Neuronal stem cell (in vitro differentiated cells): ENCODE data around the gene ZBTB7C.

Experiments used
- DNase-seq: peaks from one replicate; pipeline ENCODE4 v3.0.0-alpha.2; 2013; ENCODE audit warnings: low spot score
- H2AFZ ChIP-seq: one replicate; pipeline ENCODE4 v1.6.1; 2013; ENCODE audit warnings: mild to moderate bottlenecking, low read length, inconsistent platforms
- H2AK5ac ChIP-seq: 2 replicates; pipeline ENCODE4 v1.6.1; 2013; ENCODE audit warnings: low read depth, mild to moderate bottlenecking, inconsistent platforms, low read length, moderate library complexity, mixed read lengths
- H2BK120ac ChIP-seq: 2 replicates; pipeline ENCODE4 v1.6.1; 2013; ENCODE audit warnings: low read depth, mild to moderate bottlenecking, inconsistent platforms, low read length, moderate library complexity, mixed read lengths
- H2BK12ac ChIP-seq: one replicate; pipeline ENCODE4 v1.6.1; 2013; ENCODE audit warnings: low read length, inconsistent platforms
- H2BK15ac ChIP-seq: 2 replicates; pipeline ENCODE4 v1.6.1; 2013; ENCODE audit warnings: mild to moderate bottlenecking, low read length, inconsistent platforms, mixed read lengths
- H2BK5ac ChIP-seq: one replicate; pipeline ENCODE4 v1.6.1; 2013; ENCODE audit warnings: inconsistent platforms, mild to moderate bottlenecking, low read length, moderate library complexity
- H3K14ac ChIP-seq: one replicate; pipeline ENCODE4 v1.6.1; 2013; ENCODE audit warnings: low read length, inconsistent platforms
- H3K18ac ChIP-seq: 2 replicates; pipeline ENCODE4 v1.6.1; 2013; ENCODE audit warnings: low read length, inconsistent platforms
- H3K23ac ChIP-seq: 2 replicates; pipeline ENCODE4 v1.6.1; 2013; ENCODE audit warnings: low read depth, mild to moderate bottlenecking, mixed read lengths, low read length, inconsistent platforms; ENCODE audit not compliant: poor library complexity
- H3K27ac ChIP-seq: replicated peaks from 3 replicates; pipeline ENCODE4 v1.5.1; 2013; ENCODE audit warnings: low read length, inconsistent platforms
- H3K27me3 ChIP-seq, 3 experiments: 2 replicates each; pipeline ENCODE4 v1.6.1; 2013; ENCODE audit warnings: low read length in 3 of 3, mild to moderate bottlenecking in 2 of 3, inconsistent platforms in 1 of 3, low read depth in 1 of 3, mixed read lengths in 1 of 3, moderate library complexity in 1 of 3; ENCODE audit not compliant: control insufficient read depth in 3 of 3, insufficient read depth in 3 of 3
- H3K36me3 ChIP-seq, 2 donors: replicated peaks in 1 of 2; 2 replicates each; pipeline ENCODE4 v1.6.1; 2013; ENCODE audit warnings: low read length in 2 of 2; ENCODE audit not compliant: control insufficient read depth in 2 of 2, insufficient read depth in 2 of 2
- H3K4ac ChIP-seq: 2 replicates; pipeline ENCODE4 v1.6.1; 2013; ENCODE audit warnings: inconsistent platforms, mild to moderate bottlenecking, low read length, moderate library complexity
- H3K4me1 ChIP-seq, 2 donors: 1 replicate in 1 of 2; 2 replicates in 1 of 2; pipeline ENCODE4 v1.6.1; 2013; ENCODE audit warnings: low read length in 2 of 2, low read depth in 1 of 2; ENCODE audit not compliant: control insufficient read depth in 2 of 2, insufficient read depth in 1 of 2
- H3K4me2 ChIP-seq: one replicate; pipeline ENCODE4 v1.6.1; 2013; ENCODE audit warnings: mild to moderate bottlenecking, low read length, inconsistent platforms; ENCODE audit not compliant: insufficient read depth, poor library complexity, severe bottlenecking
- H3K4me3 ChIP-seq, 2 donors: 2 replicates each; pipeline ENCODE4 v1.5.1; 2013; ENCODE audit warnings: low read length in 2 of 2, mild to moderate bottlenecking in 2 of 2, inconsistent platforms in 1 of 2, moderate library complexity in 1 of 2
- H3K79me1 ChIP-seq: one replicate; pipeline ENCODE4 v1.6.1; 2013; ENCODE audit warnings: low read depth, mild to moderate bottlenecking, inconsistent platforms, low read length, moderate library complexity
- H3K9ac ChIP-seq: one replicate; pipeline ENCODE4 v1.6.1; 2013; ENCODE audit warnings: mild to moderate bottlenecking, low read depth, low read length, inconsistent platforms; ENCODE audit not compliant: poor library complexity
- H3K9me3 ChIP-seq, 2 donors: replicated peaks in 1 of 2; 2 replicates each; pipeline versions ENCODE3 to v1.6.1; 2013; ENCODE audit warnings: low read length in 2 of 2, mild to moderate bottlenecking in 2 of 2, inconsistent platforms in 1 of 2, low read depth in 1 of 2, mixed read lengths in 1 of 2, moderate library complexity in 1 of 2; ENCODE audit not compliant: control insufficient read depth in 2 of 2, insufficient read depth in 1 of 2
- H4K8ac ChIP-seq: one replicate; pipeline ENCODE4 v1.6.1; 2013; ENCODE audit warnings: low read depth, mild to moderate bottlenecking, inconsistent platforms, low read length, moderate library complexity
- H4K91ac ChIP-seq: one replicate; pipeline ENCODE4 v1.6.1; 2013; ENCODE audit warnings: low read length, low read depth, mild to moderate bottlenecking, inconsistent platforms; ENCODE audit not compliant: poor library complexity
- WGBS, 2 donors: extraction: QIAGEN DNeasy Blood & Tissue Kit; methylation state at CpG; one replicate each; pipeline ENCODE4 v1.1.7; 2013; ENCODE audit warnings: missing lambda C conversion rate in 2 of 2, mixed read lengths in 1 of 2; ENCODE audit not compliant: insufficient read length in 2 of 2, insufficient replicate concordance in 1 of 2; ENCODE audit errors: extremely low coverage in 2 of 2; 5-methylcytosine and 5-hydroxymethylcytosine counted together

Gene ZBTB7C

GRCh38 chr18:48195787-48196186 is 213.4 kb downstream of the ZBTB7C start:
- Histone ChIP-seq H2BK15ac (no peak overlapping the region), H2AK5ac (no peak overlapping the region), H4K8ac (no peak overlapping the region), H3K23ac (no peak overlapping the region), H3K9me3 (no peaks in the 10 kb centered on the region), H3K36me3 (no peaks in the 10 kb centered on the region), H4K91ac (no peak overlapping the region), H2BK12ac (no peak overlapping the region), H2BK120ac (no peak overlapping the region), H2BK5ac (no peak overlapping the region), H3K4ac (no peak overlapping the region), H3K27me3 (no peaks in the 10 kb centered on the region), H3K18ac (no peak overlapping the region), H3K9ac (no peak overlapping the region), H3K4me1 (peaks cover 0 to 7% of the 10 kb centered on the region in 2 donors), H3K27ac (no peak overlapping the region), H2AFZ (no peak overlapping the region), H3K4me3 (no peak overlapping the region), H3K14ac (no peak overlapping the region), H3K4me2 (no peak overlapping the region), H3K79me1 (no peaks in the 10 kb centered on the region)
- no peak for DNase-seq

- Histone ChIP-seq H4K8ac (no peak overlapping the region), H3K36me3 (no peaks in the 10 kb centered on the region), H3K27me3 (no peaks in the 10 kb centered on the region), H3K9me3 (no peaks in the 10 kb centered on the region), H3K14ac (no peak overlapping the region), H2AK5ac (no peak overlapping the region), H3K4me3 (no peak overlapping the region), H3K4ac (no peak overlapping the region), H3K18ac (no peak overlapping the region), H2BK15ac (no peak overlapping the region), H3K27ac (no peak overlapping the region), H3K9ac (peak overlapping the region; percentile 0), H4K91ac (no peak overlapping the region), H3K4me1 (peaks cover 0 to 7% of the 10 kb centered on the region in 2 donors), H2BK12ac (no peak overlapping the region), H2BK120ac (no peak overlapping the region), H3K23ac (peak overlapping the region; percentile 35), H2BK5ac (no peak overlapping the region), H3K4me2 (no peak overlapping the region), H2AFZ (no peak overlapping the region), H3K79me1 (no peaks in the 10 kb centered on the region)
- no CpG with 5 or more reads among the region's 4 CpGs for WGBS, 2 donors
- no peak for DNase-seq
Observed at GRCh38 chr18:48194591-48195181, 214.5 kb downstream of the ZBTB7C start.

- no peaks in the 10 kb centered on the region for H3K79me1 ChIP-seq
- peaks cover 0 to 7% of the 10 kb centered on the region in 2 donors for H3K4me1 ChIP-seq
- no peak overlapping the region for H3K14ac ChIP-seq
- H3K36me3 ChIP-seq = no peaks in the 10 kb centered on the region
- no peak overlapping the region for H2BK15ac ChIP-seq
- no peak overlapping the region for H3K4me2 ChIP-seq
- peak overlapping the region; percentile 52 for H3K18ac ChIP-seq
- H3K9me3 ChIP-seq = no peaks in the 10 kb centered on the region
- H4K8ac ChIP-seq = no peak overlapping the region
- no peak for DNase-seq
- no peaks in the 10 kb centered on the region for H3K27me3 ChIP-seq
- no peak overlapping the region for H3K4me3 ChIP-seq
- no peak overlapping the region for H2AFZ ChIP-seq
- peak overlapping the region; percentile 0 for H3K9ac ChIP-seq
- no peak overlapping the region for H2BK120ac ChIP-seq
- H3K23ac ChIP-seq = peak overlapping the region; percentile 35
- no peak overlapping the region for H4K91ac ChIP-seq
- no CpG with 5 or more reads among the region's 9 CpGs for WGBS, 2 donors
- peak overlapping the region; percentile 26 for H2AK5ac ChIP-seq
- H2BK12ac ChIP-seq = no peak overlapping the region
- peak overlapping the region; percentile 21 for H2BK5ac ChIP-seq
- H3K4ac ChIP-seq = no peak overlapping the region
- no peak overlapping the region for H3K27ac ChIP-seq
Observed at GRCh38 chr18:48193521-48194492, 215.4 kb downstream of the ZBTB7C start.

GRCh38 chr18:48192542-48192941 is 216.6 kb downstream of the ZBTB7C start:
- no peak overlapping the region for H3K27ac ChIP-seq
- H3K4me1 ChIP-seq = peaks cover 0 to 7% of the 10 kb centered on the region in 2 donors
- no peak overlapping the region for H3K4ac ChIP-seq
- H3K4me3 ChIP-seq = no peak overlapping the region
- no peak overlapping the region for H3K23ac ChIP-seq
- no peak overlapping the region for H4K8ac ChIP-seq
- H2AK5ac ChIP-seq = no peak overlapping the region
- H3K4me2 ChIP-seq = no peak overlapping the region
- H2BK120ac ChIP-seq = no peak overlapping the region
- no peaks in the 10 kb centered on the region for H3K27me3 ChIP-seq
- H2BK5ac ChIP-seq = no peak overlapping the region
- DNase-seq = no peak
- no peak overlapping the region for H2BK15ac ChIP-seq
- H3K14ac ChIP-seq = no peak overlapping the region
- H4K91ac ChIP-seq = no peak overlapping the region
- H3K79me1 ChIP-seq = no peaks in the 10 kb centered on the region
- H3K9me3 ChIP-seq = no peaks in the 10 kb centered on the region
- no peak overlapping the region for H2BK12ac ChIP-seq
- no peak overlapping the region for H3K9ac ChIP-seq
- WGBS, 2 donors = no CpG with 5 or more reads among the region's 8 CpGs
- no peaks in the 10 kb centered on the region for H3K36me3 ChIP-seq
- no peak overlapping the region for H3K18ac ChIP-seq
- no peak overlapping the region for H2AFZ ChIP-seq
